ENCODE results near the gene TMEM255B.
A peak's percentile ranks its signal among the peaks of the same experiment; 100 is the strongest.
"Not testable (repeated sequence)": the region's sequence is repeated elsewhere in the genome, so short reads cannot be mapped to it uniquely, and the experiment has no call there.

The TMEM255B gene

GRCh38 chr13:113770441-113770840 lies 11.4 kb downstream of the TMEM255B start:
- no peak for DNase-seq

DNA sequence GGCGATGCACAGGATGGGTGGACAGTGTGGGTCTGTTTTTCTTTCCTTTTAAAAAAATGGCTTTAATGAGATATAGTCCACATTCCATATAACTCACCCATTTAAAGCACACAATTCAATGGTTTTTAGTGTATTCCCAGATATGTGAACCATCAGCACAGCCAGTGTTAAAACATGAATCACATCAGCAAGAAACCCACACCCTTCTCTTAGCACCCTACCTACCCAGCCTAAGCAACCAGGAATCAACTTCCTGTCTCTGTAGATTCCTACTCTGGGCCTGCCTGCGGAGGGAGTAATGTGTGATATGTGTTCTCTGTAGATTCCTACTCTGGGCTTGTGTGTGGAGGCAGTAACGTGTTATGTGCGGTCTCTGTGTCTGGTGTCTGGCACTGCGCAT lies 11.9 kb downstream of the TMEM255B start:
- DNase-seq = no peak

- DNase-seq = peak; percentile 66
These were observed 12.8 kb downstream of the TMEM255B start for GRCh38 chr13:113771709-113772331.

DNA sequence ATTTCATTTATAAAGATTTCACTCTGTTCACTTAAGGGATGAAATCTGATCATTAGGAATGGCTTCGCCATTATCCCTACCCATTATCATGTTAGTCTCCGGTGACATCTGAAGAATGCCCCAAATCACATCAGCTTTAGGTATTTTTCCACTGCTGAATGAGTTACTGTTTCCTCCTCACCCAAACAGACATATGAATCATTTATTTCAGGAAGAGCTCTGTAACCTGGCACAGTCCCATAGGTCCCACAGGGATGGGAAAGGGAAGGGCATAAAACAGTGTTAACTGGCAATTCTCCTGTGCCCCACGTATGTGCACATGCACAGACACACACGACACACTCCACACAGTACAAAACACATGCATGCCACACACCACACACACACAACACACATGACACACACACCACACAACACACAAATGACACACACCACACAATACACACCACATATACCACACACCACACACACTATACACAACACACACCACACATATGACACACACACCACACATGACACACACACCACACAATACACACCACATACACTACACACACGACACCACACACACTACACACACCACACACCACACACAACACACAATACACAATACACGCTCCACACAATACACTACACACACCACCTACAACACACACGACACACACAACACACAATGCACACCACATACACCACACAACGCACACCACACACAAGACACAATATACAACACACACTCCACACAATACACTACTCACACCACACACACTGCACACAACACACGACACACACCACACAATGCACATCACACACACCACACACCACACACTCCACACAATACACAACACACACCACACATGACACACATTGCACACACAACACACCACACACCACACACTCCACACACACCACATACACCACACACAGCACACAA lies 15.4 kb downstream of the TMEM255B start:
- no peak for DNase-seq

DNA sequence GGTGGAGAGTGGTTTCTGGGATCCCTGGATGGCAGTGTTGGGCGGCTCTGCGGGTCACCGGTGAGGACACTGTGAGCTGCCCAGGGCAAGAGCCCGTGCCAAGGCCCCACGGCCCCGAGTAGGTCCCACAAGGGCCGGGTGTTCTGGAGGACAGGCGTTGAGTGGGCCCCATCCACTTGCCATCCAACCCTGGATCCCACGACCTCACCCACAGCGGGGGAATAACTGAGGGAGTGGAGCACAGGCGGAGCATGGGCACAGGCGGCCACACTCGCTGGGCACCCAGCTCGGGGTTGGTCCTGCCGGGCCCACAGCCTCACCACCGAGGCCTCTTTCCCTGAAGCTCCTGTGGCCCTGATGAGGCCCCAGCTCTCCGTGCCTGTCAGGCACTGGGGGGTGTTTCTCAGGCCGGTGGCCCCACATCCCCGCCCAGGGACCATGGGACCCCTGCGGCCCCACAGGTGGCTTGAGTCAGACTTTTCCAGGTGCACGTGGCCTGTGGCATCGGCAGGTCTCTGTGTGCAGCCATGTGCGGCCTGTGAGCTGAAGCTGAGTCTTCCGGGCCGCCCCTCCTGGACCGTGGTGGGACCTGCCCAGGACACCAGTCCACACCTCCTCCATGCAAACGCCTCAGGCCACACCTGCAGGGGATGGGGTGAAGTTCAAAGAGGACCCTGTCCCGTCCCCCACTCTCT lies 16.6 kb downstream of the TMEM255B start:
- DNase-seq = no peak

GRCh38 chr13:113776231-113777125 lies 17.5 kb downstream of the TMEM255B start:
- no peak for DNase-seq

DNA sequence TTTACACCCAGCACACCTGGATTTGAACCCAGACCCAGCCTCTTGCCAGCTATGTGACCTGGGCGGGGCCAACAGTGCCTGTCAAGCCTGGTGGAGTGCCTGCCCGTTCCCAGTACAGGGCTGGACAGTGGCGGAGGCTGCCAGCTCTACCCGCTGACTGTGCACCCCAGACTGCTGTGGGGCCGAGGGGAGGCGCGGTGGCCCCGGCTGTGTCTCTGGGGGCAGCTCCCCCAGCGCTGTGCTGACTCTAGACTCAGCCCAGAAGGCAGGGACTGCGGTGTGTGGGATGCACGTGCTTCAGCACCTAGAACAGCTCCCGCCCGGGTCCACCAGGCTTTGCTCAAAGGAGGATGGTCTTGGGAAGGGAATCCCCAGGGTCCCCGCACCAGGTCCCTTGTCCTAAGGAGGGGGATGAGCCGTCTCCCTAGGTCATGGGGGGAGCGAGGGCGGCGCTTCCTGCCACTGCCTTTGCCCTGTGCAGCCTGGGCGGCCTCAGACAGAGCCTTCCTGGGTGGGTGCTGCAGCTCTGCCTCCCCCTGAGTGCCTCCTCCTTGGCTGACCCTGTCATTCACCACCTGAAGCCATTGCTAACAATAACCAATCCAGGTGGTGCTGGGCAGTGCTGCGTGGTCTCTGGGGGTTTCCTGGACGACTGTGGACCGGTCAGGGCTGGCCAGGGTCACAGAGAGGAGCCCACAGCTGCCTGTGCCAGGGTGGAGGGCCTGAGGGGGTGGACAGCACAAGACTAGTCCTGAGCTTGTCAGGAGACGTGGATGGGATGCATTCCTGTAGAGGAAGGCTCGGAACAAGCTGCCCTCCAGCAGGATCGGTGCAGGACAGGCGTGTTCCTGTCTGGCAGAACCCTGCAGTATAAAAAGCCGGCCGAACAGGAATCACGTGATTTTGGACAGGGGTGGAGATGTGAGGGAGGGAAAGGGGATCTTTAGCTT lies 18.6 kb downstream of the TMEM255B start:
- no peak for DNase-seq

GRCh38 chr13:113781571-113781970 lies 22.5 kb downstream of the TMEM255B start:
- DNase-seq = no peak

GRCh38 chr13:113782472-113782871 lies 23.4 kb downstream of the TMEM255B start:
- DNase-seq = no peak

- DNase-seq = no peak
These were observed 24.3 kb downstream of the TMEM255B start for GRCh38 chr13:113783200-113783881.

DNA sequence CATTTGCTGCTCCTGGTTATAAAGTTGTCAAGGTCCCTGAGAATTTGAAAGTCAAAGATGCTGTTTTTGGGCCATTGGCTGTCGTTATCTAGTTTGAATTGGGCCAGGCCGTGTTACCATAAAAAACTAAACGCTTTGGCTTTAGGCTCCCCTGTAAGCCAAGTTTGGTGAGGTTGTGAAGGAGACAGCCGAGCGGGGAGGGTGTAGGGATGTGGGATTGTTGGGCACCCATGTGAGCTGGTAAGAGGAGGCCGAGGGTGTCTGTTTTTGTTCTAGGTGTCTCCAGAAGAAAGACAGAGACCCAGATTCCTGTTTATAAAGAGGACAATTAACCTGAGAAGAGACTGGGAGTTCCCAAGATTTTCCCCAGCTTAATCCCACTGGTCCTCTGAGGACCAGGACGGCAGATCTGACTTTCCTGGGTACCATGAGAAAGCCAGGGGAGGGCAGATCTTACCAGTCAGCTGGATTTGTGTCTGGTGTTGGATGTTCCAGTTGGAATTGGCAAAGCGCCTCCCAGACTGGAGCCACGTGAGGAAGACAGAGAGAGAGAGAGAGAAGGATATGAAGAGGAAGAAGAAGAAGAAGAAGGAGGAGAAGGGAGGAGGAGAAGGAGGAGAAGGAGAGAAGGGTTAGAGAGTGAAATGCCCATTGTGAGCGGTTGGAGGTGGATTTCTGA lies 25.1 kb downstream of the TMEM255B start:
- DNase-seq = no peak

DNA sequence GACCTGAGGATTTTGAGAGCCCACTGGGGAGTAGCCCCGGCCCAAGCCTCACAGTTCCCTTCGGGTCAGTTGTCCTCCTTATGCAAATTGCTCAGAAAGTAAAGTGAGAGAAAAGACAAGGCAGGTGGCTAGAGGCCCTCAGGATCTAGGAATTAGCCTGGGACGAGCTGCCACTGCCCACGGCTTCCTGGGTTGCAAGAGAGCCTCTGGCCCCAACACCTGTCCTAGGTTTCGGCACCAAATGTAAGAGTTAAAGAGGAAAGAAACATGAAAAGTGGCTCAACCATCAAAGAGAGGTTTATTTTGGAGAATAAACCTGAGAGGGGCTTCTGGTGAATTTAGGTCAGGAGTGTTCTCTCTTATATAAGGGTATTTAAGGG lies 25.6 kb downstream of the TMEM255B start:
- no peak for DNase-seq

DNA sequence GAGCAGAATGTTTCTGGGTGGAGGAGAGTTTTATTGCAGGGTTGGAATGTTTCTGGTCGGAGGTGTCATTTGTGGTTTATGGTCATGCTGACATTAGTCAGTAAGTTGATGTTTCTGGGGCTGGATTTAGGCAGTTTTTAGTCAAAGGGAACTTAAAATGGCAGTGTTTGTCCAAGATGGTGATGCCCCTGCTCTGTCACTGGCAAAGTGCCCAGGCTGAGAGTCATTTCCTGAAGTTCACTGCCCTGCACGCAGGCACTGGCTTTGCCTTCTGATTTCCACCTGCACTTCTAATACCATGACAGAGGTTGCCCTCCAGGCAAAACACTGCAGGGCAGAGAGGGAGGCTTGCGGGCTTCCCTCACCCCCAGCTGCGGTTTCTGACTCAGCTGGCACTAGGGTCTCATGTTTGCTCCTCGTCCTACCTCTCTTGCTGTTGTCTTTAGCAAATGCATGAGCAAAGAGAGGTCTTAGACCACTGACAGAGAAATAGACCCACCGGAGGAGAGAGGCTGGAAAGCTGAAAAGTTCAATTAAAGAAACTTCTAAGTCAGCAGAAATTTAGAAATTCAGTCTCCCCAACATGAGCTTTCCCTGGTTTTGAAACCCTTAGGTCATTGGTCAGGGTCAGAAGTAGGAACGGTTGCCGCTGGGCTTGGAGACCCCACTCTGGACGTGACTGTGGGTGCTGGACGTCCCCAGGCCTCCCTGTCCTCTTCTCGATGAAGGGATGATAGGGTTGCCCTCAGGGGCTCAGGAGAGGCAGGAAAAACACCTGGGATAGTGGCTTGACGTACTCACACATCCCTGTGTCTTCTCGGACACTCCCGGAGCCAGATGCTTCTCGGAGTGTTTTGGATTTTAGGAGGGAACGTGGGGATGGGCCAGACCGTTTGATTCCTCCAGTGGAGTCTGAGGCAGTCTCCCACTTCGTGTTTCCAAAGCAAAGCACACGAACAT lies 26.3 kb downstream of the TMEM255B start:
- no peak for DNase-seq

DNA sequence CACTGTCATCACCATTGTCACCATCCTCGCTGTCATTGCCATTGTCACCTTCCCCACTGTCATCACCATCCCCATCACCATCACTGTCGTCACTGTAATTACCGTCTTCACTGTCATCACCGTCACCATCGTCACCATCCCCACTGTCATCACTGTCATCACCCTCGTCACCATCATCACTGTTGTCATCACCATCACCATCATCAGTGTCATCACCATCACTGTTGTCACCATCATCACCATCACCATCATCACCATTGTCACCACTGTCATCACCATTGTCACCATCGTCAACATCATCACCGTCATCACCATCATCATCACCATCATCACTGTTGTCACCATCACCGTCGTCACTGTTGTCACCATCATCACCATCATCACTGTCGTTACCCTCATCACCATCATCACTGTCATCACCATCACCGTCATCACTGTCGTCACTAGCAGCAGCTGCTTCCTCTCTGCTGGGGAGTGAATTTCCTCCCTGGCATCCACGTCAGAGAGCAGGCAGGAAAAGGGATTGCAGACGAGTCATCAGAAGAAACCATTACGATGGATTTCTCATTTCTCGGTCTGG lies 27.3 kb downstream of the TMEM255B start:
- DNase-seq = no peak

GRCh38 chr13:113787694-113788093 lies 28.7 kb downstream of the TMEM255B start:
- no peak for DNase-seq

- DNase-seq = no peak
These were observed 29.5 kb downstream of the TMEM255B start for GRCh38 chr13:113788413-113789135.

GRCh38 chr13:113789167-113789566 lies 30.1 kb downstream of the TMEM255B start:
- DNase-seq = no peak

- DNase-seq = not testable (repeated sequence)
These were observed 30.9 kb downstream of the TMEM255B start for GRCh38 chr13:113789931-113790330.

Data from GF-D8 (cell line).